Measurements from ENCODE around the gene DIP2C. TPM values are rescaled to one million over a fixed set of nuclear protein-coding genes. Genes with fewer than 3 reads are reported as not detected.

The DIP2C gene
- total RNA-seq, 1 experiment from 2014 or later = 11.4 TPM

GRCh38 chr10:507355-507699, 182.1 kb downstream of the DIP2C start:
- Mint-ChIP-seq H3K27me3 (ENCODE audit: insufficient read depth, unreplicated experiment) (no peaks in the 10 kb centered on the region), H3K9me3 (ENCODE audit: unreplicated experiment) (no peaks in the 10 kb centered on the region), H3K4me3 (ENCODE audit: unreplicated experiment) (no peak overlapping the region), H3K27ac (ENCODE audit: unreplicated experiment) (no peak overlapping the region), H3K36me3 (ENCODE audit: insufficient read depth, unreplicated experiment) (peaks cover 9% of the 10 kb centered on the region), H3K4me1 (ENCODE audit: low read depth, unreplicated experiment) (peaks cover 11% of the 10 kb centered on the region)
- ChIA-PET POLR2A (interaction anchor here (0.6 kb wide), 1 partner anchor 227 kb away, joined by 4 read pairs; no protein-coding TSS in a partner anchor), CTCF (no interaction called here)
- no peak overlapping the region for H3K4me3 ChIP-seq (ENCODE audit: low read depth, low read length)
- peak in 1 of 2 experiments; percentile 37 for DNase-seq
- no TSS peak for BruUV-seq (replicated peaks)
- no peaks in the 10 kb centered on the region for H3K9me3 ChIP-seq
- no peak for TF ChIP-seq CTCF (IDR thresholded peaks at IDR 0.05; ENCODE audit: insufficient read depth in 1 of 2, low read depth in 1 of 2, low read length in 1 of 2, severe bottlenecking in 1 of 2, unreplicated experiment in 1 of 2)
- no peaks in the 10 kb centered on the region for H3K27me3 ChIP-seq (replicated peaks; ENCODE audit: control insufficient read depth, insufficient read depth, low read length)
- H3K36me3 ChIP-seq (ENCODE audit: control insufficient read depth, insufficient read depth, low read length) = no peaks in the 10 kb centered on the region
- intact Hi-C loops (cut with micrococcal nuclease; ENCODE audit: unreplicated experiment) = no loop called here
- H3K4me1 ChIP-seq = peaks cover 9% of the 10 kb centered on the region

DNA sequence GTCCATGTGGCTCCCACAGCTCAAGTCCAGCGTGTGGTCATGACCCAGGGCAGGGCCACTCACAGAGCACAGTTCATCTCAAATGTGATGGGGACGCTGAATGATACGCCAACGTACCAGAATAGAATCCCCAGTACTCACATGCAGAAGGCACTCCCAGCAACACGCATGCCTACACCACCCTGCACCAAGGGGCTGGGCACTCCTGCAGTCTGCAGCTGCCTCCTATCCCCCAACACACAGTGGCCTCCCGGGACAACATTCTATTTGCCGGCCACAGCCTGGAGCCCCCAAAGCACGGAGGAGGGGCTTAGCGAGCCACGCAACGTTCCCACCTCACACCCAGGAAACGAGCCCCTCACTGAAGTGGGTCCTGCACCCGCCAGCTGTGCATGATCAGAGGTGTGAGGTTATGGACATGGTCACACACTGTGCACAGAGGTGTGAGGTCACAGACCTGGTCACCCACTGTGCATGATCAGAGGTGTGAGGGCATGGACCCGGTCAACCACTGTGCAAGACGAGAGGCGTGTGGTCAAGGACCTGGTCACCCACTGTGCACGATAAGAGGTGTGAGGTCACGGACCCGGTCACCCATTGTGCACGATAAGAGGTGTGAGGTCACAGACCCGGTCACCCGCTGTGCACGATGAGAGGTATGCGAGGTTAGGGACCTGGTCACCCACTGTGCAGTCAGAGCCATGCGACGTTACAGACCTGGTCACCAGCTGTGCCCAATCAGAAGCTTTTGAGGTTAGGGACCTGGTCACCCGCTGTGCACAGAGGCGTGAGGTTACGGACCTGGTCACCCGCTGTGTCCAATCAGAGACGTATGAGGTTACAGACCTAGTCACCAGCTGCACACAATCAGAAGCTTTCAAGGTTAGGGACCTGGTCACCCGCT, 182.8 kb downstream of the DIP2C start:
- no peaks in the 10 kb centered on the region for H3K27me3 ChIP-seq (replicated peaks; ENCODE audit: control insufficient read depth, insufficient read depth, low read length)
- BruUV-seq (replicated peaks) = no TSS peak
- no peak overlapping the region for H3K4me3 Mint-ChIP-seq (ENCODE audit: unreplicated experiment)
- no peak overlapping the region for H3K4me3 ChIP-seq (ENCODE audit: low read depth, low read length)
- H3K27me3 Mint-ChIP-seq (ENCODE audit: insufficient read depth, unreplicated experiment) = no peaks in the 10 kb centered on the region
- H3K36me3 ChIP-seq (ENCODE audit: control insufficient read depth, insufficient read depth, low read length) = no peaks in the 10 kb centered on the region
- DNase-seq = peak in 1 of 2 experiments; percentile 32
- POLR2A ChIA-PET = interaction anchor here (0.6 kb wide), 1 partner anchor 228 kb away, joined by 4 read pairs; no protein-coding TSS in a partner anchor
- TF ChIP-seq CTCF (IDR thresholded peaks at IDR 0.05; ENCODE audit: insufficient read depth in 1 of 2, low read depth in 1 of 2, low read length in 1 of 2, severe bottlenecking in 1 of 2, unreplicated experiment in 1 of 2) = no peak
- CTCF ChIA-PET = interaction anchor here (0.8 kb wide), 1 partner anchor 304 kb away, joined by 6 read pairs; no protein-coding TSS in a partner anchor
- intact Hi-C loops (cut with micrococcal nuclease; ENCODE audit: unreplicated experiment) = no loop called here
- no peaks in the 10 kb centered on the region for H3K9me3 ChIP-seq
- H3K27ac Mint-ChIP-seq (ENCODE audit: unreplicated experiment) = no peak overlapping the region
- H3K4me1 ChIP-seq = peaks cover 6% of the 10 kb centered on the region
- peaks cover 9% of the 10 kb centered on the region for H3K36me3 Mint-ChIP-seq (ENCODE audit: insufficient read depth, unreplicated experiment)
- peaks cover 11% of the 10 kb centered on the region for H3K4me1 Mint-ChIP-seq (ENCODE audit: low read depth, unreplicated experiment)
- H3K9me3 Mint-ChIP-seq (ENCODE audit: unreplicated experiment) = no peaks in the 10 kb centered on the region

DNA sequence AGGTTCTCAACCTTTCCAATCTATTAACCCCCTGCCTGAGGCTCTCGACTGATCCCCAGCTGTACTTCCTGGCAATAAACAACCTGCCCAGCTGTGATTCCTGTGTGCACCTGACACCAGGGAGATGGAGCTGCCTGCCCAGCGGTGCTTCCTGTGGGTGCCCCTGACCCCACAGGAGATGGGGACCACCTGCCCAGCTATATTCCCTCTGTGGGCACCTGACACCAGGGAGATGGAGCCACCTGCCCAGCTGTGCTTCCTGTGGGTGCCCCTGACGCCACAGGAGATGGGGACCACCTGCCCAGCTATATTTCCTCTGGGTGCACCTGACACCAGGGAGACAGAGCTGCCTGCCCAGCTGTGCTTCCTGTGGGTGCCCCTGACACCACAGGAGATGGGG, 184.0 kb downstream of the DIP2C start:
- no TSS peak for BruUV-seq (replicated peaks)
- no peaks in the 10 kb centered on the region for H3K36me3 Mint-ChIP-seq (ENCODE audit: insufficient read depth, unreplicated experiment)
- Histone ChIP-seq H3K4me1 (no peaks in the 10 kb centered on the region), H3K4me3 (ENCODE audit: low read depth, low read length) (no peak overlapping the region), H3K9me3 (no peaks in the 10 kb centered on the region), H3K36me3 (ENCODE audit: control insufficient read depth, insufficient read depth, low read length) (no peaks in the 10 kb centered on the region), H3K27me3 (replicated peaks; ENCODE audit: control insufficient read depth, insufficient read depth, low read length) (no peaks in the 10 kb centered on the region)
- no peaks in the 10 kb centered on the region for H3K27me3 Mint-ChIP-seq (ENCODE audit: insufficient read depth, unreplicated experiment)
- CTCF ChIA-PET = no interaction called here
- no peak overlapping the region for H3K27ac Mint-ChIP-seq (ENCODE audit: unreplicated experiment)
- POLR2A ChIA-PET = interaction anchor here (0.5 kb wide), 1 partner anchor 514 kb away, joined by 3 read pairs; no protein-coding TSS in a partner anchor
- no peak for TF ChIP-seq CTCF (IDR thresholded peaks at IDR 0.05; ENCODE audit: insufficient read depth in 1 of 2, low read depth in 1 of 2, low read length in 1 of 2, severe bottlenecking in 1 of 2, unreplicated experiment in 1 of 2)
- DNase-seq = peak in 1 of 2 experiments; percentile 16
- H3K9me3 Mint-ChIP-seq (ENCODE audit: unreplicated experiment) = no peaks in the 10 kb centered on the region
- H3K4me1 Mint-ChIP-seq (ENCODE audit: low read depth, unreplicated experiment) = no peaks in the 10 kb centered on the region
- no peak overlapping the region for H3K4me3 Mint-ChIP-seq (ENCODE audit: unreplicated experiment)
- intact Hi-C loops (cut with micrococcal nuclease; ENCODE audit: unreplicated experiment) = no loop called here
